GM13976 (cell line): ENCODE results near the gene FCGR3B.
"Not testable (repeated sequence)": the region's sequence is repeated elsewhere in the genome, so short reads cannot be mapped to it uniquely, and the experiment has no call there.

ENCODE experiments used
- DNase-seq: peaks from one replicate; pipeline ENCODE4 v3.0.0; 2012; ENCODE audit warnings: low spot score
- in situ Hi-C: fragments of 300-500 bp; cut with MboI; formaldehyde crosslinking; loops from one replicate; pipeline ENCODE4 v1.12.0; 2022; ENCODE audit warnings: low sequenced_read_pairs, mixed read lengths, inconsistent platforms; ENCODE audit not compliant: unreplicated experiment
- TF ChIP-seq, protein P1 (sequence below): IDR thresholded peaks from 2 replicates; pipeline ENCODE4 v1.5.1; 2012; ENCODE audit warnings: borderline replicate concordance, mild to moderate bottlenecking; ENCODE audit not compliant: insufficient read depth; ENCODE audit errors: extremely low read depth, missing control alignments, control extremely low read depth

Gene FCGR3B

DNA sequence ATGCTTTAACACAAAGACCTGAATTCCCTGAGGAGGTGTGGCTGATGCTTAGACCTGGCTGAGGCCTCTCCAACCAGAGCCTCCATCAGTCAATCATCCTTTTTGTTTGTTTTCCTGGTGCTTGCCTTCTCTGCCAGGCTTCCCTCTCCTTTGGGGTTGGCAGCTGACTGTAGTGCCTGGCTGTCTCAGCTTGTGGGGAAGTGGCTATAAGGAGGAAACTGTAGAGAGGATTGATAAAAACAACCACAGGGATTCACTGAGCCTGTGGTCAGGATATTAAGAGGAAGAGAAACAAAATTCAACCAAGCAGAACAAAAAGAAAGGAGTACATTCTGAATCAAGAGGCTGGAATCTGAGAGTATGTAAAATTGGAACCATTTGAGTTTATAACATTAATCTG is 27.5 kb upstream of the FCGR3B start:
- in situ Hi-C loops, DNase-seq: not testable (repeated sequence)

DNA sequence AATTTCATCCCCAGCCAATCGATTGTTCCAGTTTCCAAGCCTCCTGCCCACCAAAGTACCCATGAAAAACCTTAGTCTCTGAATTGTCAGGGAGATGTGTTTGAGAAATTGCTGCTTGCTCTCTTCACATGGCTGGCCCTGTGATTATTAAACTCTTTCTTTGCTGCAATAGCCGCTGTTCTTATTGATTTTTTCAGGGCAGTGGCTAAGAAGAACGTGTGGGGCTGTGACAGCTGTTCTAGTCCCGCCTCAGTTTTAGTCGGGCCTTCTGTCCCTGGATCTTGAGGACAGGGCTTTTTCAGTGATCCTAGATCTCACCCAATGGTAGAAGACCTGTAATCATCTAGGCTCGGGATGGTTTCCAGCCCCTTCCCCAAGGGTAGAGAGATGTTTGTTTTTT is 23.0 kb upstream of the FCGR3B start:
- in situ Hi-C loops, DNase-seq: not testable (repeated sequence)

DNA sequence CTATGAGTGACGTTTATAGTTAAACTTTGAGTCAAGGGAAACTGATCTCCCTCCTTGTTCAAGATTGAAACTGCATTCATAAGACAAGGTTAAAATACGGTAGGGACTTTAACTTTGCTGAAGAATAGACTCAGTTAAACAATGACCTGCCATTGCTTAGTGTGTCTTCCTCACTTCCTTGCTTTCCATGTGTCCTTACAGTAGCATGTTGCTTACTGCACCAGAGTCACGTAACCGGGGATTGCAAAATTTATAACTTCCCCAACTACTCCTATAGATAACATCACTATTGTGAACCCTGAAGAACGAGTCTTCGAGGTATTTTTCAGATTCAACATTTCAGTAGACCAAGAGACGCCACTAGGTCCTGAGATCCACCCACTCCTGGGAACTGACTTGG is 22.6 kb upstream of the FCGR3B start:
- in situ Hi-C loops, DNase-seq: not testable (repeated sequence)

DNA sequence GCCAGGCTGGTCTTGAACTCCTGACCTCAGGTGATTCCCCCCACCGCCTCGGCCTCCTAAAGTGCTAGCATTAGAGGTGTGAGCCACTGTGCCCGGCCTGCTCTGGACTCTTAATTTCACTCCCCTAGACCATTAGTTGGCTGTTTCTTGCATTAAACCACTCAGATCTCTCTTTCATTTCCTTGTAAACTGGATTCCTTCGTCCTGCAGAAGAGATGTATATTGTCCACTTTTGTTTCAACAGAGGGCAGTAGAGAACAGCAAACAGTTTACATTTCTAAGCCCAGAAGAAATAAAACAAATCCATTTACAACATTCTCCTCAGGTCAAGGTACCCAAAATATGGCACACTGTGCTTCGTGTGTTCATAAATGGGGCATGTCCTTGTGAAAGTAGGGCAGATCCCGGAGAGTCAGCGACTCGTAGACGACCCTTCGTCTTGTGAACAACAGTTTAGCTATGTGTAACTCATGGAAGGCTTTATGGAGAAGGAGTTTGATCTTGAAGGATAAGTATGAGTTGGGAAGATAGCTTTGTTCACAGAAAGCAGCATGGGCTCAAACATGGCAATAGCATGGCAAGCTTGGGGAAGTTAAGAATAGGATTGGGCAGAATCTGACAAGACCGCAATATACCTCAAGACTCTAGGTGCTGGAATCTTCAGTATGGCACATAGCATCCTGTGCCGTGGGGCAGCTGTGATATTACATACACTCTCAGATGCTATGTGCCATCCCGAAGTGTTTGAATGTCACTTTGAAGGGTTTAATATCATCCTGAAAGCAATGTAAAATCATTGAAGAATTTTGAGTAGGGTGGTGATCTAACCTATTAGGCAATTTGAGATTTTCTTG is 16.8 kb upstream of the FCGR3B start:
- in situ Hi-C loops: loop anchor here (25.0 kb wide), 1 partner anchor 90 kb away; the partner anchor contains the start of gene DUSP12
- TF ChIP-seq, protein P1, sequence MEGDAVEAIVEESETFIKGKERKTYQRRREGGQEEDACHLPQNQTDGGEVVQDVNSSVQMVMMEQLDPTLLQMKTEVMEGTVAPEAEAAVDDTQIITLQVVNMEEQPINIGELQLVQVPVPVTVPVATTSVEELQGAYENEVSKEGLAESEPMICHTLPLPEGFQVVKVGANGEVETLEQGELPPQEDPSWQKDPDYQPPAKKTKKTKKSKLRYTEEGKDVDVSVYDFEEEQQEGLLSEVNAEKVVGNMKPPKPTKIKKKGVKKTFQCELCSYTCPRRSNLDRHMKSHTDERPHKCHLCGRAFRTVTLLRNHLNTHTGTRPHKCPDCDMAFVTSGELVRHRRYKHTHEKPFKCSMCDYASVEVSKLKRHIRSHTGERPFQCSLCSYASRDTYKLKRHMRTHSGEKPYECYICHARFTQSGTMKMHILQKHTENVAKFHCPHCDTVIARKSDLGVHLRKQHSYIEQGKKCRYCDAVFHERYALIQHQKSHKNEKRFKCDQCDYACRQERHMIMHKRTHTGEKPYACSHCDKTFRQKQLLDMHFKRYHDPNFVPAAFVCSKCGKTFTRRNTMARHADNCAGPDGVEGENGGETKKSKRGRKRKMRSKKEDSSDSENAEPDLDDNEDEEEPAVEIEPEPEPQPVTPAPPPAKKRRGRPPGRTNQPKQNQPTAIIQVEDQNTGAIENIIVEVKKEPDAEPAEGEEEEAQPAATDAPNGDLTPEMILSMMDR: peak; percentile 17
- DNase-seq: not testable (repeated sequence)

DNA sequence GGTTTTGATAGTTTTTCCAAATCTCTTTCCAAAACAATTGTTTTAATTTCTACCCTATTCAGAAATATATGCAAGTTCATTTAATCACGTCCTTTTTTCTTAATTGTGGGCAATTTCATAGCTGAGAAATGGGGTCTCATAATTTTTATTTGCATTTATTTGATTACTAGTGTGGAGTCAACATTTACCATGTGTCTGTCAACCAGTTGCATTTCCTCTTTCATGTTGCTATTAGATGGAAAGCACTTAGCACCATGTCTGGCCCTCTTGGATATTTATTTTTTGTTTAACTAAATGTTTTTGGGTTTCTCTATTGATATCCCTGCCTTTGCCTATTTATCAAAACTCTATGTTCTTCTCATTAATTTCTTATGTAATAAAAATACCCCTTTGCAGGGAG is 13.9 kb upstream of the FCGR3B start:
- in situ Hi-C loops: loop anchor here (25.0 kb wide), 1 partner anchor 92 kb away; the partner anchor contains the start of gene DUSP12

DNA sequence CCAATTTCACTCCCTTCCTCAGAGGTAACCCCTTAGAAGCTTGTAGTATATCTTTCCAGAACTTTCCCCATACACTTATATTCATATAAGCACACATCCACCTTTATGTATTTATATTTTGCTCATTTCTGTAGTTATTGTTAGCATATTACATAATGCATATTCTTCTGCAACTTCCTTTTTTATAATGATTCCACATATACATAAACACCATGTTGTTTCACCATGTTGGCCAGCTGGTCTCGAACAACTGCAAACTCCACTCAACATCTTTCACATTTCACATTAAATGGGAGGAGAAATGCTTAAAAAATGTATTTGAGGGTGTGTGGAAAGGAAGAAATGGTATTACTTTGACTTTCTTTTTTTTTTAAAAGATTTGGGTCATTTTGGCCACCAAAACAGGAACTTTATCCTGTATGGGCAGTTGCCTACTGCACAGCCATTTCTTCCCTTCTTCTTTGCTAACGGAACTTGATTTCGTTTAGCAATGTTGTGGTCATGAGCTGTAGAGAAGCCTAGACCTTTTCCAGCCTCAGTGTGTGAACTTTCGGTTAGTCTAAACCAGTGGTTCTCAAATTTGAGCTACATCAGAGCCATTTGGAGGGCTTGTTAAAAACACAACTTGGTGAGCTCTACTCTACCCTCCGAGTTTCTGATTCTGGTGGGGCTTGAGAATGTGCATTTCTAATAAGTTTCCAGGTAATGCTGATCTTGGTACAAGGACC is 12.7 kb upstream of the FCGR3B start:
- not testable (repeated sequence) for DNase-seq
- in situ Hi-C loops: loop anchor here (25.0 kb wide), 1 partner anchor 94 kb away; the partner anchor contains the start of gene DUSP12

More for the DNA sequence above, 13.9 kb upstream of the FCGR3B start:
- DNase-seq: not testable (repeated sequence)

DNA sequence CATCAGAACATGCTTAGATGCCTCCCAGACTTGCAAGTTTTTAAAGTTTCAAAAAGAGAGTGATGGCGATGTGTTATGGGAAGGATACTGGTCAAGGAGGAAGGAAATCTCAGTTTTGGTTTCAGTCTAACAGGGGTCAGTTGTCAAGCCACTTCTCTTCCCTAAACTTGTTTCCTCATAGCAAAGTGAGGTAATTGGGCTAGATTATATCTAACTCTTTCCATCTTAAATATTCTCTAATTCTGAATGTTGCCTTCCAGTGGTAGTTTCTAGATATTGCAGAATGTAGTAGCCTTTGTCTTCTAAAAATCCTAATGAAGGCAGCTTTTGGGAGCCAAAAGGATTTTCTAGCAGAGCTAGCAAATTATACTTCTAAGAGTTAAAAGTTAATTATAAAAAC is 11.7 kb upstream of the FCGR3B start:
- in situ Hi-C loops: loop anchor here (25.0 kb wide), 1 partner anchor 95 kb away; the partner anchor contains the start of gene DUSP12
- not testable (repeated sequence) for DNase-seq

DNA sequence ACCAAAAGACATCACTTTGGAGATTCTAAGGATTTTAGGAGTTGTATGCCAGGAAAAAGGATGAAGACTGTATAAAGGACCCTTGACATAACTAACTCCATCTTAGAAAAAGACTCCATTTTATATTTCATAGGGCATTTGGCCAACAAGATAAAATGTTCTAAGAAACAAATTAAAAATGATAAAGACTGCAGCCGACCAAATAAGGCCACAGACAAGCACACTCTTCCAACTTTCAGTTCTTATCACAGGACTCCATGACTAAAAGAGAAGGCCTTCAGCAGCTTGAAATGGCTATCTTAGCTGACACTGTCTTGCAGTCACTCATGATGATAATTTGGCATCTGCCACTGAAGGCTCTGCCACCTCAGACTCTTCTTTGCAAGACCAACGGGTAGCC is 8.2 kb upstream of the FCGR3B start:
- in situ Hi-C loops: loop anchor here (25.0 kb wide), 1 partner anchor 98 kb away; the partner anchor contains the start of gene DUSP12

DNA sequence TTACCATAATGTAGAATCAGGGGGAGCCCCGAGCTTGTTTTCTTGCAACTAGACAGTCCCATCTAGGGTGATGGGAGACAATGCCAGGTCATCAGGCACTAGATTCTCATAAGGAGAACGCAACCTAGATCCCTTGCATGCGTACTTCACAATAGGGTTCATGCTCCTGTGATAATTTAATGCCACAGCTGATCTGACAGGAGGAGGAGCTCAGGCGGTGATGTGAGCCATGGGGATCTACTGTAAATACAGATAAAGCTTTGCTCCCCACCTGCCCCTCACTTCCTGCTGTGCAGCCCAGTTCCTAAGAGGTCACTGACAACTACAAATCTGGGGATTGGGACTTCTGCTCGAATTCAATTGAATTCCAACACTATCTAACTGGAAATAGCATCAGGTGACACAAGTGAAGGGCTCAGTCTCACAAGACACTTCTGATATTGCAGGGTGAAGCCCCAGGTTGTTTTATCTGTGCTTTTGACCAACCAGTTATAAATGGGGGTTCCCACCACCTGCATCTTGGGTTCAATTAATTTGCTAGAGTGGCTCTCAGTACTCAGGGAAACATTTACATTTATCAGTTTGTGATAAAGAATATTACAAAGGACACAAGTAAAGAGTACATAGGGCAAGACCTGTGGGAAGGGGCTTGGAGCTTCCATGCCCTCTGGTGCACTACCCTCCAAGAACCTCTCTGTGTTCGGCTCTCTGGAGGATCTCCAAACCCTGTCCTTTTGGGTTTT is 7.4 kb upstream of the FCGR3B start:
- DNase-seq: not testable (repeated sequence)
- in situ Hi-C loops: loop anchor here (25.0 kb wide), 1 partner anchor 99 kb away; the partner anchor contains the start of gene DUSP12

More for the DNA sequence above, 8.2 kb upstream of the FCGR3B start:
- DNase-seq: not testable (repeated sequence)

DNA sequence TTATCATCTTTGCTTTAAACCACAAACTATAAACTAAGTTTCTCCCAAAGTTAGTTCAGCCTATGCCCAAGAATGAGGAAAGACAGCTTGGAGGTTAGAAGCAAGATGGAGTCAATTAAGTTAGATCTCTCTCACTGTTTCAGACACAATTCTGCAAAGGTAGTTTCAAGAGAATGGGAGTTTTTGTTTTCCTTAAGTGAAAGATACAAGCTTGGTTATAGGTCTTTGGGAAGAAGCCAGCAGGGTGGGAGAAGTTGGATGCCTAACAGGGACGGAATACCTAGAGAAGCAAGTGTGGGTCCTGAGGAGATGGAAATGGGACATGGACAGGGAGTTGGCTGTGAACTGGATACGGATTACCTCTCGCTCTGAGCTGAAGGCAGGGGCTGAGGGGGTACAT is 6.0 kb upstream of the FCGR3B start:
- not testable (repeated sequence) for DNase-seq
- in situ Hi-C loops: loop anchor here (25.0 kb wide), 1 partner anchor 100 kb away; the partner anchor contains the start of gene DUSP12

DNA sequence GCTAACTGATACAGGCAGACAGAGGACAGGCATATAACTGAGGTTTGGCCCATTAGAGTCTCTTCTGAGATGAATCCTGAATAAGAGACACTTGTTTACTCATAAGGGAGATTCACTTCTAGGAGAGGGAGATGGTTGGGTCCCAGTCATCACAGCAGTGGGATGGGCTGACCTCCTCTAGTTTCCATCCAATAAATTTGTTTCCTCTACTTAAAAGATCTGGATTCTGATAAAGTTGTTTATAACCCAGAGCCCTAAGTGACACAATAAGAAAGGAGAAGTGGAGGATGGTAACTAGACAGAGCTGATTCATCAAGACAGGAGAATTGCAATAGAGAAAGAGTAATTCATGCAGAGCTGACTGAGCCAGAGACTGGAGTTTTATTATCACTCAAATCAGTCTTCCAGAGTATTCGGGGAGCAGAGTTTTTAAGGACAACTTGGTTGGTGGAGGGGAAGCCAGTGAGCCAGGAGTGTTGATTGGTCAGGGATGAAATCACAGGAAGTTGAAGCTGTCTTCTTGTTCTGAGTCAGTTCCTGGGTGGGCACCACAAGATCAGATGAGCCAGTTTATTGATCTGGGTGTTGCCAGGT is 5.3 kb upstream of the FCGR3B start:
- DNase-seq: not testable (repeated sequence)
- in situ Hi-C loops: loop anchor here (25.0 kb wide), 1 partner anchor 101 kb away; the partner anchor contains the start of gene DUSP12

DNA sequence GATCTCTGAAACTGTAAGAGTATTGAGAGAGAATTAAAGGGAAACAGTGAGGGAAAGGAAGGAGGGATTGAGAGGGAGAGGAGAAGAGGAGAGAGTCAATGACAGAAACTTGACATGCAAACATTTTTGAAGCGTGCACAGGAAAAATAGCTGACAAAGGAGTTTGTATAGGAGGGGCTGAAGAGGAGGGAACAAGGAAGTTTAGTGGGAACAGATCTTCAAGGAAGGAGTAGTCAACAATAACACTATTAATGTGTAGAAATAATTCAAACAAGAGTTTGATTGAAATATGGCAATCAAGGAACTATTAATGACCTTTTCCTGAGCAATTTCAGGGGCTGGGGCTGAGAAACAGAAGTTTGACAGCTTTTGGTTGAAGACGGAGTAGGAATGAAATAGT is 4.0 kb upstream of the FCGR3B start:
- in situ Hi-C loops: loop anchor here (25.0 kb wide), 1 partner anchor 102 kb away; the partner anchor contains the start of gene DUSP12
- DNase-seq: not testable (repeated sequence)

DNA sequence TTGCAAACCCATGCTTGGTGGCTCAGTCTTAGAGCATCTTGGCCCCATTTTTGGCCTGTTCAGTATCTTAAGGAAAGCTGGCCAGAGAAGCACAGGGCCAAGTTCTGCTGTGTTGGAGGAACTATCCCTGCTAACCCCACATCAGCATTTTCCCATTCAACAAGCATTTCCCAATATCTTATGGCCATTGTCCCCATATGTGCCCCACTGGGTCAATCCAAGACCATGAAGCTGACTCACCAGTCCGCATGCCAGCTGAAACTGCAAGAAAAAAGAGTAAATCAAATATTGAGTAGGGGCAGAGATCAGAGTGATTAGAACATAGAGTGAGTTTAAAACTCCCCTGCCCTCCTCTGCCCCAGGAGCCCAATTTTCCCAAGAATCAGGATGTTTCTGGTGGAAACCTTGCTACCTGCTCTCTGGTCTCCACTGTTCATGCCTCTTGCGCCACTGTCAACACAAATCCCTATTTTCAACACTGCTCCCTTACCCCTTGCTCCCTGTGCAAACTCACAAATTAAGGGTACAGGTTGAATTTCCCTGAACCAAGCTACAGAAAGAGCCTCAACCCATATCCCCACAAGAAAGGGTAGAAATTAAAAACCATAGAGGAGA is 741 bp downstream of the FCGR3B start:
- not testable (repeated sequence) for DNase-seq
- in situ Hi-C loops: loop anchor here (25.0 kb wide), 1 partner anchor 107 kb away; the partner anchor contains the start of gene DUSP12

DNA sequence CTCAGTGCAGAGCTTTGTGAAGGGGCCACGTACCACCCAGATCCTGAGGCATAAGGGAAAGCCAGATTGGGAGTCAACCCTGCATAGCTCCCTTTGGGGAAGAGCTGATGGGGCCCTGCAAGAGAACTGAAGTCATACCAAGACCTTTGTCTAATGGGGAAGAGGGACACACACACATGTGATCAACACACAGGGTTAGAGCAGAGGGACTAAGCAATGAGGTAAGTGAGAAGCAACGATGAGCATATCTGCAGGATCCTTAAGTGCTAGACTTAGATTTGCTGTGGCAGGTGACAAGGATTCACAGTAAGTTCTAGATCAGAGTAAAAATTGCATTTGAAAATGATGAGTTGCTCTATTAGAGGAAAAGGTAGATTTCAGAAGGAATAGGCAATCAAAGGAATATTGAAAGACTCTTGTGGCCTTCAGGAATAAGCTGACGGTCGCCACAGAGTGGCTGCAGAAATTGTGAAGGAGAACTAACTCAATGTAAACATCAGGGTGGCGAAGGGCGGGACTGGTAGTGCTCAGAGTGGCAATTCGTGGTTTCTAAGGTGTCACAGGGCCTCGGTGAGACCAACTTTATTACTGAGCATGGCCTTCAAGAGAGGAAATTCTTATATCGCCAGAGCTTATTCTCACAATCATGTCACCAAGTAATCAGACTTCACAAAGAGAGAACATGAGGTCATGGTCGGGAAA is 4.4 kb downstream of the FCGR3B start:
- in situ Hi-C loops: loop anchor here (25.0 kb wide), 1 partner anchor 111 kb away; the partner anchor contains the start of gene DUSP12
- not testable (repeated sequence) for DNase-seq

DNA sequence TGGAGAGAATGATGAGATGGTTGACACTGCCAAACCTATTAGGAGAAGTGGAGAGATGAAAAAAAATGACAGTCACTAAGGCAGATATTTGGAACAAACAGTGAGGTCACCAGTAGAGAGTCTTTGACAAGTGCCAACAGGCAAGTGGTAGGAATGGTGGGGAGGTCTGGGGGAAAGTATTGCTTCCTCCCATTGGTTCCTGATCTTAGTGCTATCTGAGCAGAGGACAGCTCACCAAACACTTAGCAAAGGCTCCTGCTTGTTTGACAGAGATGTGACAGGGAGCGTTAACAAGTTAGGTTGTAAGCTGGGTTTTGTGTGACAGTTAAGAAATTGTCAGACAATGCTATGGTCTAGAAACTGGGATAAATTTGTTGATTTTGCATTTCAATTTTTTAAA is 6.4 kb downstream of the FCGR3B start:
- not testable (repeated sequence) for DNase-seq
- in situ Hi-C loops: loop anchor here (25.0 kb wide), 1 partner anchor 113 kb away; the partner anchor contains the start of gene DUSP12
